ENCODE results near the gene CDH5.

- TF ChIP-seq CTCF (IDR thresholded peaks at IDR 0.05) (no peak), POLR2A (IDR thresholded peaks at IDR 0.05) (no peak), EP300 (IDR thresholded peaks at IDR 0.05) (no peak), POLR2AphosphoS5 (IDR thresholded peaks at IDR 0.05) (no peak)
Observed at GRCh38 chr16:66405057-66405783, 38.7 kb downstream of the CDH5 start.
